AG09319 (cell line): ENCODE data around the gene ARSD.
"Not testable (repeated sequence)": the region's sequence is repeated elsewhere in the genome, so short reads cannot be mapped to it uniquely, and the experiment has no call there.

Source experiments
- DNase-seq: peaks from one replicate; pipeline ENCODE4 v3.0.0-alpha.2; 2010; ENCODE audit warnings: low read depth; ENCODE audit errors: extremely low read depth
- CTCF ChIP-seq: IDR thresholded peaks from 2 replicates; pipeline ENCODE4 v1.5.1; 2011; ENCODE audit warnings: low read depth, mild to moderate bottlenecking, inconsistent platforms, low read length, moderate library complexity

ARSD gene

DNA sequence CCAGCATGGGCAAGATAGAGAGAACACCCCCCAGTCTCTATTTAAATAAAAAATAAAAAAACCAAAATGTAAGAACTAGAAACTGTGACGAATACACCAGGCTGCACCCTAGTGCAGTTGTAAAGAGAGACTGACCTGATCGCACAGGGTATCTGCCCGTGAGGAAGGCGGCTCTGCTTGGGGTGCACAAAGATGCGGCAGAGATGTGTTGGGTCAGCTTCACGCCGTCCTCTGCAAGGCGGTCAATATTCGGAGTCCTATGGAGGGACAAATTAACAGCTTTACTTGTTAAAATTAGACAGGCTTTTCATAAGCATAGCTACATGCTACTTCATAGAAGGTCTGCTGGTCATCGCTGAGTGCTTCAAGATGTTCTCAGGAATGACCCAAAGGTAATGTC lies 26.1 kb upstream of the ARSD start:
- no peak for TF ChIP-seq CTCF
- DNase-seq = no peak

DNA sequence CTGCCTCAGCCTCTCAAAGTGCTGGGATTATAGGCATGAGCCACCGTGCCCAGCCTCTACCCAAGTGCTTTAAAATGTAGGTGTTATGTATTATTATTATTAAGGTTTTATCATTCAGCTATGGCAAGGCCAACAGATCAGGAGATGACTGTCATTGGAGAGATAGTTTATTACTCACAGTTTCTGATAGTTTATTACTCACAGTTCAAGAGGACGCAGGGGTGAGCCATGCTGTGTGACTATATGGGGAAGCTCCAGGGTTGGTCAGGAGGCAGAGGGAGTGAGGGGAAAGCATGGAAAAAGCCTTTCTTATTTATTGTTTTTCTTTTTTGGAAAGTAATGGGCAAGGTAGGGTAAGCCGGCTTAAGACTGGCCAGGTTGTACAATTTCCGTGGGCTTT lies 25.4 kb upstream of the ARSD start:
- TF ChIP-seq CTCF = no peak
- no peak for DNase-seq

DNA sequence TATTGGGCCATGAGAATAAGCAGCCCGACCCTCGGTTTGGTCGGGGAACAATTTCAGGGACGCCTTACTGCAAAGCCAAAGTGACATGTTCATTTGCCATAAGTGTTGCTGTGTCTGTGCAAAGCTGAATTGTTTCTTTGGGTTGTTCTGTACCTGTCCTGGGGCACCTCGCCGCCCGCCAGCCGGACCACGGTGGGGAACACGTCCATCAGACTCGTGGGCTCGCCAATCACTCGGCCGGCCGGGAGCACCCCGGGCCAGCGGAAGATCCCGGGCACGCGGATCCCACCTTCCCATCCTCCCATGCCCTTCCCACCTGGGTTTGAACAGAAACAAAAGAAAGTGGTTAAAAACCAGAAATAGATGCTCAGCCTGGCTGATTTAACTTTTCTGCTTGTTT lies 8.8 kb upstream of the ARSD start:
- not testable (repeated sequence) for DNase-seq

DNA sequence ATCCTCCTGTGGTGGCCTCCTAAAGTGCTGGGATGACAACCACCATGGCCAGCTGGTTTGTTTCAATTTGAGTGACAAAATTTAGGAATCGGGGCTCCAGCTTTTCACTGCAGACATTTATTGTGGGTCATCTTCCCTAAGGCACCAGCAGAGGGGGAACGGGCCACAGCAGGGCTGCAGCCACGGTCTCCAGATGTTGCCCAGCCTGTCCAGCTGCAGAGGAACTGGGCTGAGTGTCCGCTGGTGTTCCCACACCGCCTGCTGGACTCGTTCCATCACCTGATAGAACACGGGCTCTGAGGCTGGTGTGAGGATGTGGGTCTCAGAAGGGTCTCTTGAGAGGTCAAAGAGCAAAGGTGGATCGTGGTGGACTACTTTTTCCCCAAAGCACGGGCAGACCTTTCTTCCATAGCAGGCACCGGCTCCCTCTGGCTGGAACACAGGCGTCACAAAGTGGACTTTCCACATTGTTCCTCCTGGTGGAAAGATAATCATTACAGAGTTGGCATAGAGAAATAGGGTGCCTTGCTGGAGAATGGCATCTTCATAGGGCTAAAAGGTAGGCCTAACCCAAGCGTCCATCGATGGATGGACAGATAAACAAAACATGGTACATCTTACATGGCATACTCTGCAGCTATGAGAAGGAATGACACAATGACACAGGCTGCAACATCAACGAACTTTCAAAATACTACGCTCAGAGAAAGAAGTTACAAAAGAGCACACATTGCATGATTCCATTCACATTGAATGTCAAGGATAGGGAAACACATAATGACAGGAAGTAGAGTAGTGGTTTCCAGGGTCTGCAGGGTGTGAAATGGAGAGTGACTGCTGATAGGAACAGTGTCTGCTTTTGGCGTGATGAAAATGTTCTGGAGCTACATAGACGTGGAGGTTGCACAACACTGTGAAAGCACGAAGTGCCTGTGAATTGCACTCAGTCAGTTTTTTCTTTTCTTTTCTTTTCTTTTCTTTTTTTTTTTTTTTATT lies 5.9 kb upstream of the ARSD start:
- TF ChIP-seq CTCF = no peak
- DNase-seq = no peak

DNA sequence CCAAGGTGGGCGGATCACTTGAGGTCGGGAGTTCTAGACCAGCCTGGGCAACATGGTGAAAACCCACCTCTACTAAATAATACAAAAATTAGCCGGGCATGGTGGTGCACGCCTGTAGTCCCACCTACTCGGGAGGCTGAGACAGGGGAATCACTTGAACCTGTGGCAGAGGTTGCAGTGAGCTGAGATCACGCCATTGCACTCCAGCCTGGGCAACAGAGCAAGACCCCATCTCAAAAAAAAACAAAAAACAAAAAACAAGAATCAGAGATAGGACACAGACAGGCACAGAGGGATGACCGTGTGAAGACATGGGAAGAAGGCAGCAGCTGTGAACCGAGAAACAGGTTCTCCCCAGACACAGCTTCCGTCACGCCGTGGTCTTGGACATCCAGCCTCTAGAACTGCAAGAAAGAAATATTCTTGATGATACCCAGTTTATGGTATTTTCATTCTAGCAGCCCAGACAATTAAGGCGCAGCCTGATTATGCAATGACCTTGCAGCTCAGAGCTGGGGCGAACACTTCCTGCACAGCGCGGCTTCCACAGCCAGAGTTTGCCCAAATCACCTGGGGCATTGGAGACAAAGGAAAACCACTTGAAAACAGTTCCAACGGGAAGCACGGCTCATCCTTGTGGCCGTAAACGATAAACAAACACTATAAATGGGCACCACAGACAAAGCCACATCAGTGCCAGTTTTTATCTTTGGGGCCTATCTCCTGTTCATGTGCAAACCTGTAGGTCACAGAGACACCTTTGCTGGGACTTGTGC lies 4.2 kb upstream of the ARSD start:
- no peak for DNase-seq
- TF ChIP-seq CTCF = no peak

GRCh38 chrX:2931612-2932011 lies 2.5 kb upstream of the ARSD start:
- TF ChIP-seq CTCF = no peak

GRCh38 chrX:2931155-2931554 lies 2.0 kb upstream of the ARSD start:
- TF ChIP-seq CTCF = no peak
- DNase-seq = no peak

More at GRCh38 chrX:2931612-2932011, 2.5 kb upstream of the ARSD start:
- no peak for DNase-seq
